GM21723 (cell line): ENCODE measurements around the gene OTOS.

Experiments
- ATAC-seq: cut with Tn5 transposase; IDR thresholded peaks from one replicate; pipeline ENCODE4 v1.9.1; 2021; ENCODE audit warnings: mild to moderate bottlenecking, moderate library complexity; ENCODE audit not compliant: unreplicated experiment

OTOS gene

DNA sequence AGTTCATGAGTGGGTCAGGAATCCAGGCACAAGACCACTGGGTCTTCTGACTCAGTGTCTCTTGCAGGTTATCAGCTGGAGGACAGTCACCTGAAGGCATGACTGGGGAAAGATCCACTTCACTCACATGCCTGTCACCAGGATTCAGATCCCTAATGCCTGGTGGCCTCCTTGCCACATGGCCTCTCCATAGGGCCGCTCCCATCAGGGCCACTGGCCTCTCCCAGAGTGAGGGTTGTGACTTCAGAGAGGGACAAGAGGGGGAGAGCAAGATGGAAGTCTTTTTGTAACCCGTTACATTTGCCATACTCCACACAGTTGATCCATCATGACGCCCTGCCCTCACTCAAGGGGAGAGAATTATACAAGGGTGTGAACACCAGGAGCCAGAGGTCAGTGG lies 13.0 kb upstream of the OTOS start:
- no peak for ATAC-seq

- ATAC-seq, result no peak
Measured at GRCh38 chr2:240151477-240152031, 11.1 kb upstream of the OTOS start.

- ATAC-seq, result no peak
Measured at GRCh38 chr2:240149943-240150784, 9.7 kb upstream of the OTOS start.

- no peak for ATAC-seq
Measured at GRCh38 chr2:240147911-240148587, 7.6 kb upstream of the OTOS start.

- ATAC-seq, result no peak
Measured at GRCh38 chr2:240147382-240147781, 6.9 kb upstream of the OTOS start.

DNA sequence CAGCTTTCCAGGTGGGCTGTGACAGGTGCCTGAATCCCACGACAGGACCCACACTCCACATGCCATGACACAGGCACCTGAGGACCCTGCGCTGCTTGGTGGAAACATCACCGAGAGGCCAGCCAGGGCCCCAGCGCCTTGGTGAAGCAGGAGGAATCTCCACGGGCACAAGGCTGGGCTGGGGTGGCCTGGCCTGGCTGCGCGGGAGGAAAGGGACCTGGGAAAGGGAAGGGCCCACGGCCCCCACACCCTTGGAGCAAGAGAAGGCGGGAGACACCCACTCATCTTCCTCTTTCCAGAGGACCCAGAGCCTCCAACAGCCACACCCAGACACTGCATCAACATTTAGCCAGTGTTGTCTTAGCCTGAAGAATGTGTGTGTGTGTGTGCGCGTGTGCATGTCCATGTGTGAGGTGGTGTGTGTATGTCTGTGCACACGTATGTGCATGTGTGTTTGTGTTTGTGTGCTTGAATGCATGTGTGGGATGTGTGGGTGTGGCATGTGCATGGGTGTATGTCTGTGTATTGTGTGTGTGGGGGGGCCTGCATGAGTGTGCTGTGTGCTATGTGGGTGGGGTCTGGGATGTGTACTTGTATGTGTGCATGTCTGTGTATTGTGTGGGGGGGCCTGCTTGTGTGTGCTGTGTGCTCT lies 6.3 kb upstream of the OTOS start:
- no peak for ATAC-seq

GRCh38 chr2:240146141-240146561 lies 5.7 kb upstream of the OTOS start:
- no peak for ATAC-seq

GRCh38 chr2:240145461-240145860 lies 5.0 kb upstream of the OTOS start:
- ATAC-seq, result no peak

- ATAC-seq, result no peak
Measured at GRCh38 chr2:240144649-240145261, 4.3 kb upstream of the OTOS start.

GRCh38 chr2:240143801-240144648 lies 3.6 kb upstream of the OTOS start:
- ATAC-seq, result no peak

GRCh38 chr2:240143276-240143675 lies 2.8 kb upstream of the OTOS start:
- no peak for ATAC-seq

DNA sequence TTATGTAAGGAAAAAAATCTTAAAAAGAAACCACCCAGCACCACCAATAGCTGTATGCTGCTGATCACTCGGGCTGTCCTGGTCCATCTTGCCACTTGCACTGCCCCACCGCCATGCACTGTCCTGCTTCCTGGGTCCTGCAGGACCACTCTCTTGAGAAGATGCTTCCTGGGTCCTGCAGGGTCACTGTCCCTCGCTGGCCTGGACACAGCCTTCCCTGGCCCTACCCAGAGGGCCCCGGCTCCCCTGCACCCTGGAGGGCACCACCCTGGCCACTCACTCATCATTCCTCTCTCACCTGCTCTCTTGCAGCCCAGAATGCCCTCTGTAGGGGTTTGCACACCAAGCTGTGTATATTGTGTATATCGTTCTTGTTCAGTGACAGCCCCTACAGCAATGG lies 2.4 kb upstream of the OTOS start:
- no peak for ATAC-seq

DNA sequence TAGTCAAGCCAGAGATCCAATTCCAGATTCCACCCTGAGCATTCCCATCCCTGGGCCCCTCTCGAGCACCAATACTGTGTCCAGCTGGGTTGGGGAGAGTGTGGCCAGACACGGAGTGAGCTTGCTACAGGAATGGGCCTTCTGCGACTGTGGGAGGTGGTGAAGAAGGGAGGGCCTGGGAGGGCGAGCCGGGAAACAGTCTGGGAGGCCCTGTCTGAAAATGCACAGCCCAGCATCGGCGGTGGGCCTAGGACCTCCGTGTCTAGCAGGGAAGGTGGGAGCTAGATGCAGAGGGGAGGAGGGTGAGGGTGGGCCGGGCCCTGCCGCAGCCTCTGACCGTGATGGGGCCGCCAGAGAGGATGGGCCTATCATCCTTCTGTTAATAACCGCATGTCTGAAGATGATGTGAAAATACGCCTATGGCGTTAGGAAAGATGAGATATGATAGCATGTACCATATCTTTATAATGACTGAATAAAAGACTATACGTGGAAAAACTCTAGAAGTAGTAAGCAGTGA lies 1.9 kb upstream of the OTOS start:
- no peak for ATAC-seq

DNA sequence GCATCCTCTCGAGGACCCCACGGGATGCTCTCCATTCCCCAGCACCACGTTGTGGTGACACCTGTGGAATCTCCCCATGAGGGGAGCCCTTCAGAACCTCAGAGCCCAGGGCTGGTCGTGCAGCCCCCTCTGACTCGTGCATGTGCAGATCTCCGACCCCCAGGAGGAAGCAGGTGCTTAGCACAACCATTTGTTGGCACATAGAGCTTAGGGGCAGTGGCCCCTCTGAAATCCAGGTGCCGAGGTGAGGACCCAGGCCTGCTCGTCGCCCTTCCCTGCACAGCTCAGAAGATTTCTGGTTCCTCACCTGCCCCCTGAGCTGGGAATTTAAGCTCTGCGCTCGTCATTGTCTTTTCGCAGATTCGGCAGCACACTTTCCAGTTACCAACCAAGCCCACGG lies 1.3 kb upstream of the OTOS start:
- ATAC-seq, result no peak

DNA sequence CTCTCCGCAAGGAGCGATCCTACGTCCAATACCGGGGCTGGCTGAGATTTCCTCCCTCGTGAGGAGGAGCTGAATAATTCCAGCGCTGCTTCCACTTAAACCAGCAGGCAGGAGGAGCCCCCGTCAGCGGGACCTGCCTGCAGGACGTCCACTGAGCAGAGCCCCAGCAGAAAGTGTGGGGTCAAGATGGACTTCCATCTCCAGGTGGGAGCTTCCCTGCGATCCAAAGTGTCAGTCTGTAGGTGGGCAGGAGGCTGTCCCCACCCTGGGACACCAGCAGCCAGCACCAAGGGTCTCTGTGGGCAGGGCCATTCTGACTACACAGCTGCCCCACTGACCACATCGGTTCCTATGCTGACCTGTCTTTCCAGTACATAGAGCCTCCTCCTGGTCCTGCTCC lies 462 bp upstream of the OTOS start:
- ATAC-seq, result no peak

- no peak for ATAC-seq
Measured at GRCh38 chr2:240139666-240140393, 628 bp downstream of the OTOS start.

DNA sequence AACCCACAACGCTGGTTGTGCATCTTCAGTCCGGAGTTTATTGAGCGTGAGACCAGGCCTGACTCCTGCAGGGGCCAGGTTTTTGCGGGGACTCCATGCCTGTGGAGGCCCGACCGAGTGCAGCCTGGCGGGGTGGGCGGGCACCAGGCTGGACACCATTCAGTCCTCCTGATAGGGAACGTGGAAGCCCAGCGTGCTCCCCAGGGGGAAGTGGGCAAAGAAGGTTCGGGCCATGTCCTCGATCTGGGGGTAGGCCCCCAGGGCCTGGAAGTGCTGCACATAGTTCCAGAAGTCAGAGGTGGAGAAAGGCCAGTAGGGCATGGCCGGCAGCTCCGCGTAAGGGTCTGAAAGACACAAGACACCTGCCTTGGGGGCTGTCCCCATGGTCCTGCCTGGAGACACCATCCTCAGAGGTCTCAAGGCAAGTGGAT lies 1.4 kb downstream of the OTOS start:
- ATAC-seq, result no peak

- ATAC-seq, result no peak
Measured at GRCh38 chr2:240138254-240138984, 2.0 kb downstream of the OTOS start.
